Measurements from ENCODE around the gene ZMYND15. TPM values are rescaled to one million over a fixed set of nuclear protein-coding genes. Genes with fewer than 3 reads are reported as not detected.
A peak's percentile ranks its signal among the peaks of the same experiment; 100 is the strongest.

Gene ZMYND15
- total and polyA plus RNA-seq, 8 donors = 0.39 to 3.2 (median 1.2) TPM

- 28% methylated on average over 41 of the region's 41 CpGs for WGBS, 2 donors
- Histone ChIP-seq H3K27me3 (no peaks in the 10 kb centered on the region), H3K4me1 (peaks cover 0 to 6% (median 0%) of the 10 kb centered on the region in 3 donors), H3K27ac (peak overlapping the region in 3 of 4 donors; percentile 62 to 77 (median 76)), H3K9me3 (no peaks in the 10 kb centered on the region), H3K4me3 (peak overlapping the region; percentile 65 to 89 (median 80)), H3K36me3 (no peaks in the 10 kb centered on the region)
- FAIRE-seq (no peak), DNase-seq (no peak), ATAC-seq (peak in 3 of 4 donors; percentile 18 to 44 (median 31))
- no peak for TF ChIP-seq CTCF (IDR thresholded peaks at IDR 0.05)
- intact Hi-C loops (cut with DNase I) = loop anchor here in 1 of 3 donors (10.0 kb wide), 2 partner anchors 46 to 156 kb away; partner anchors contain the start of genes C17orf107, GLTPD2 and VMO1
These were observed 1.2 kb upstream of the ZMYND15 start for GRCh38 chr17:4738136-4739121.

- Histone ChIP-seq H3K36me3 (no peaks in the 10 kb centered on the region), H3K4me3 (peak overlapping the region; percentile 65 to 89 (median 80)), H3K4me1 (peaks cover 0 to 6% (median 0%) of the 10 kb centered on the region in 3 donors), H3K27me3 (peaks cover 0 to 4% (median 0%) of the 10 kb centered on the region in 4 donors), H3K27ac (peak overlapping the region in 3 of 4 donors; percentile 50 to 77 (median 76)), H3K9me3 (no peaks in the 10 kb centered on the region)
- DNase-seq (no peak), ATAC-seq (no peak), FAIRE-seq (no peak)
- intact Hi-C loops (cut with DNase I) = no loop called here
- no peak for TF ChIP-seq CTCF (IDR thresholded peaks at IDR 0.05)
- WGBS, 2 donors = 13% methylated on average over 13 of the region's 13 CpGs
These were observed 355 bp downstream of the ZMYND15 start for GRCh38 chr17:4740025-4740351.

- Histone ChIP-seq H3K36me3 (no peaks in the 10 kb centered on the region), H3K4me1 (peaks cover 0 to 6% (median 0%) of the 10 kb centered on the region in 3 donors), H3K4me3 (no peak overlapping the region), H3K9me3 (no peaks in the 10 kb centered on the region), H3K27me3 (peaks cover 0 to 7% (median 0%) of the 10 kb centered on the region in 4 donors), H3K27ac (no peak overlapping the region)
- DNase-seq (no peak), FAIRE-seq (no peak), ATAC-seq (no peak)
- WGBS, 2 donors = 96 to 99% methylated on average over 8 of the region's 8 CpGs
- intact Hi-C loops (cut with DNase I) = no loop called here
- TF ChIP-seq CTCF (IDR thresholded peaks at IDR 0.05) = no peak
These were observed 951 bp downstream of the ZMYND15 start for GRCh38 chr17:4740584-4740983.

GRCh38 chr17:4741544-4741943 lies 1.9 kb downstream of the ZMYND15 start:
- H3K36me3 ChIP-seq = no peaks in the 10 kb centered on the region
- DNase-seq (no peak), FAIRE-seq (no peak), ATAC-seq (no peak)
- intact Hi-C loops (cut with DNase I) = no loop called here
- H3K4me3 ChIP-seq = no peak overlapping the region
- H3K9me3 ChIP-seq = no peaks in the 10 kb centered on the region
- peaks cover 0 to 6% (median 0%) of the 10 kb centered on the region in 3 donors for H3K4me1 ChIP-seq
- no peak for TF ChIP-seq CTCF (IDR thresholded peaks at IDR 0.05)
- H3K27ac ChIP-seq = no peak overlapping the region
- WGBS, 2 donors = 94 to 95% methylated on average over 8 of the region's 8 CpGs
- peaks cover 0 to 7% (median 0%) of the 10 kb centered on the region in 4 donors for H3K27me3 ChIP-seq
